Brain microvascular endothelial cell (primary cell): Measurements from ENCODE around the gene CNOT8.
A peak's percentile ranks its signal among the peaks of the same experiment; 100 is the strongest.

Experiments
- DNase-seq: peaks from one replicate; pipeline ENCODE4 v3.0.0-alpha.2; 2020
- H3K27ac ChIP-seq: fragments of 250-450 bp; sonication (Bioruptor Pico); 2 replicates; pipeline ENCODE4 v1.5.1; 2020; ENCODE audit warnings: mild to moderate bottlenecking, moderate library complexity
- H3K27me3 ChIP-seq: fragments of 250-450 bp; sonication (Bioruptor Pico); replicated peaks from 2 replicates; pipeline ENCODE4 v1.5.1; 2020; ENCODE audit warnings: mild to moderate bottlenecking
- H3K36me3 ChIP-seq: fragments of 250-450 bp; sonication (Bioruptor Pico); replicated peaks from 2 replicates; pipeline ENCODE4 v1.5.1; 2020; ENCODE audit warnings: mild to moderate bottlenecking
- H3K4me3 ChIP-seq: 2 replicates; pipeline ENCODE4 v1.5.1; 2011; ENCODE audit warnings: low read depth, mild to moderate bottlenecking, control low read depth, low read length, moderate library complexity
- CTCF ChIP-seq: IDR thresholded peaks from 2 replicates; pipeline ENCODE4 v1.5.1; 2011; ENCODE audit warnings: low read depth, mild to moderate bottlenecking, moderate library complexity, low read length, control low read depth, inconsistent platforms; ENCODE audit errors: missing control alignments
- in situ Hi-C: cut with HindIII; loops from 2 replicates; pipeline ENCODE4 v1.10.0; 2017; ENCODE audit warnings: low sequenced_read_pairs, low pct_ligation_motif_present

CNOT8 gene

GRCh38 chr5:154862766-154863165 lies 4.3 kb downstream of the CNOT8 start:
- in situ Hi-C loops, result no loop called here
- no peak overlapping the region for H3K4me3 ChIP-seq

GRCh38 chr5:154863291-154864080 lies 5.1 kb downstream of the CNOT8 start:
- Histone ChIP-seq H3K27ac (no peak overlapping the region), H3K4me3 (no peak overlapping the region), H3K36me3 (peaks cover 16% of the 10 kb centered on the region), H3K27me3 (no peaks in the 10 kb centered on the region)
- no peak for DNase-seq
- in situ Hi-C loops, result no loop called here
- TF ChIP-seq CTCF, result no peak

More at GRCh38 chr5:154862766-154863165, 4.3 kb downstream of the CNOT8 start:
- Histone ChIP-seq H3K27me3 (no peaks in the 10 kb centered on the region), H3K27ac (no peak overlapping the region), H3K36me3 (peaks cover 16% of the 10 kb centered on the region)
- TF ChIP-seq CTCF, result no peak
- DNase-seq, result no peak

- H3K36me3 ChIP-seq, result peaks cover 17% of the 10 kb centered on the region
- no peaks in the 10 kb centered on the region for H3K27me3 ChIP-seq
- TF ChIP-seq CTCF, result no peak
- in situ Hi-C loops, result no loop called here
- DNase-seq, result no peak
- H3K4me3 ChIP-seq, result no peak overlapping the region
- no peak overlapping the region for H3K27ac ChIP-seq
Measured at GRCh38 chr5:154865466-154866184, 7.2 kb downstream of the CNOT8 start.

GRCh38 chr5:154866841-154867240 lies 8.4 kb downstream of the CNOT8 start:
- Histone ChIP-seq H3K27me3 (no peaks in the 10 kb centered on the region), H3K36me3 (peaks cover 27% of the 10 kb centered on the region), H3K4me3 (no peak overlapping the region), H3K27ac (no peak overlapping the region)
- in situ Hi-C loops, result no loop called here
- DNase-seq, result no peak
- no peak for TF ChIP-seq CTCF

GRCh38 chr5:154868702-154869101 lies 10.3 kb downstream of the CNOT8 start:
- TF ChIP-seq CTCF, result peak; percentile 47
- no peak for DNase-seq
- H3K27me3 ChIP-seq, result no peaks in the 10 kb centered on the region
- no peak overlapping the region for H3K27ac ChIP-seq
- H3K36me3 ChIP-seq, result peaks cover 39% of the 10 kb centered on the region
- no peak overlapping the region for H3K4me3 ChIP-seq
- in situ Hi-C loops, result no loop called here
